GM21367 (cell line): Measurements from ENCODE around the gene DNM1.
A peak's percentile ranks its signal among the peaks of the same experiment; 100 is the strongest.
"Not testable (repeated sequence)": the region's sequence is repeated elsewhere in the genome, so short reads cannot be mapped to it uniquely, and the experiment has no call there.

Source experiments
- ATAC-seq: cut with Tn5 transposase; IDR thresholded peaks from one replicate; pipeline ENCODE4 v1.9.1; 2021; ENCODE audit not compliant: unreplicated experiment

Gene DNM1

GRCh38 chr9:128175726-128176125 is 27.5 kb upstream of the DNM1 start:
- ATAC-seq: no peak

DNA sequence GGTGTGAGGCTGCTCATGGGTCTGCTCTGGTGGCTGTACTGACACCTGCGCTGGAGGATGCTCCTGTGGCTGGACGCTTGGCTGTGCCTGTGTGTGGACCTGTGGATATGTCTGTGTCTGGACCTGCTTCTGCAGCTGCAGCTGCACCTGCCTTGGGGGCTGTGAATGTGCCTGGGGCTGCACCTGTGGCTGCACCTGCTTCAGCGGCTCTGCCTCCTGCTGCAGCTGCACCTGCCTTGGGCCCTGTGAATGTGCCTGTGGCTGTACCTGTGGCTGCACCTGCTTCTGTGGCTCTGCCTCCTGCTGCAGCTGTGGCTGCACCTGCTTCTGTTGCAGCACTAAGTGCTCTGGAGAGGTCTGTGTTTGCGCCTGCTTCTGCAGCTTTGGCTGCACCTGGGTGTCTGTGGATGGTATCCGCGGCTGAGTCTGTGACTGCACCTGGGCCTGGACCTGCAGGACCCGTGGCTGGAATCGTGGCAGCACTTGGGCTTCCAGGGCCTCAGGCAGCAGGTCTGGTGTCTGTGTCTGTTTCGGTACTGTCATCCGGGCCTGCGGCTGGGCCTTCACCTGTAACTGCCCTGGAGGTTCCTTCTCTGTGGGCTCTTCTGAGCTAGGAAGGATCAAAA is 24.3 kb upstream of the DNM1 start:
- no peak for ATAC-seq

DNA sequence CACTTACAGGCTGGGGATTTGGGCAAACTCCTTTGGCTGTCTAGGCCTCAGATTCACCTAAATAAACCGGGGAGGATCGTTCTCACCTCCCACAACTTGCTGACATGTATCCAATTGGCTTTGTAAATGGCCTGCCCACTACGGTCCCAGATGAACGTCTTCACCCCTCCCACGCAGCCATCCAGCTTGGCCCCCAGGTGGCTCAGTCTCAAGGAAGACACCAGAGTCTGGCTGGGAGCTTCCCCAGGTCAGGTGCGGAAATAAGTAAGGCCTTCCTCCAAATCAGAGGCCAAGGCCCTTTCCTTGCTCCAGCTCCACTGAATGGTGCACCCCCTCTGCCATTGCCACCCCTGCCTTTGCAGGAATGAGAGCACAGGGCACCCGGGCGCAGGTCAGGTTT is 23.2 kb upstream of the DNM1 start:
- ATAC-seq: no peak

- ATAC-seq: no peak
These were observed 22.7 kb upstream of the DNM1 start for GRCh38 chr9:128180447-128180846.

DNA sequence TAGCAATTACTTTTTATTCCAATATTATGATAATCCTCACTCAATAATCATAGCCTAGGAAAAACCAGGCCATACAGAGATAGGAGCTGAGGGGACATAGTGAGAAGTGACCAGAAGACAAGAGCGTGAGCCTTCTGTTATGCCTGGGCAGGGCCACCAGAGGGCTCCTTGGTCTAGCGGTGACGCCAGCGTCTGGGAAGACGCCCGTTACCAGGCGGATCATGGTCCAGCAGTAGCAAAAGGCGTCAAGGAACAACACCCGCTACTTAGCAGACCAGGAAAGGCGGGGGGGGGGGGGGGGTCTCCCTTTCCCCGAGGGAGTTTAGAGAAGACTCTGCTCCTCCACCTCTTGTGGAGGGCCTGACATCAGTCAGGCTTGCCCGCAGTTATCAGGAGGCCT is 21.7 kb upstream of the DNM1 start:
- not testable (repeated sequence) for ATAC-seq

DNA sequence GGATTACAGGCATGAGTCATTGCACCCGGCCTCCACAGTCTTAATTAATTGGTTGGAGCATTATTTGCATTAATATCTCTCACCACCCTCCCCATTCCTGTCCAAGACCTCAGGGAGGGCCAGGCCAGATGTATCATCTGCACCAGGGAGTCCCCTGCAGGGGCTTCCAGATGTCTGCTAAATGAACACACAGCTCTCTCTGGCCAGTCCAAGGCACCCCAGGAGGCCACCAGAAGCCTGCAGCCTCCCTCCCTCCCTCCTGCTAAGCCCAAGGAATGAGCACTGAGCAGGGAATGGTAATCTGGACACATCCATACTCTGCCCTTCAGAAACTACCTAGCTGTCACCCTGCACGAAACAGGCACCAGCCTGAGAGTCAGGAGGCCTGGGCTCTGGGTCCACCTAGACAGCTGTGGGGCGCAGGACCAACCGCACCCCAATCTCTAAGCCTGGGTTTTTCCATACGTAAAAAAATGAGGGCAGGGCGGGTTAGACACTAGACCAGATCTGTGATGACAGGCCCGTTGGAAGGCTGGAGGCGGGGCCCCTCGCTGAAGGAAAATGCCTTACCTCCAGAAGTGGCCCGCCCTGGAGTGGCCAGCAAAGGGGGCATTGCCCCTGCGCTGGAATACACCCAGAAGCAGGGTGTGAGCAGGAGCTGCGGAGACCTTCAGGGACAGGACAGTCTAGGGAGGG is 20.1 kb upstream of the DNM1 start:
- no peak for ATAC-seq

GRCh38 chr9:128185979-128186965 is 16.9 kb upstream of the DNM1 start:
- ATAC-seq: no peak

DNA sequence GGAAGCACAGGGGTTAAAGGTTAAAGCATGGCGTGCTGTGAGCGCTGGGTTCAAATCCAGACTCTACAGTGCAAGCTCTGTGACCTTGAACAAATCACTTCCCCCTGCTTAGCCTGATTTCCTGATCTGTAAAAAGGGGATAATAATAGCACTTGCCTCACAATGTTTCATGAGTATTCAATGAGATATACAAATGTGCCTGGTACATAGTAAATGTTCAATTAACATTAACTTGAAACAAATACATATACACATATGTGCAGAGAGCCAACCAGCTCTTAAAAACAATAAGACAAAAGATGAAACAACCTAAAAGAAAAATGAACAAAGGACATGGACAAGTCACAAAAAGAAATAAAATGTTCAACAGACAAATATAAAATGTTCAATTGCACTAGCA is 15.8 kb upstream of the DNM1 start:
- ATAC-seq: no peak

DNA sequence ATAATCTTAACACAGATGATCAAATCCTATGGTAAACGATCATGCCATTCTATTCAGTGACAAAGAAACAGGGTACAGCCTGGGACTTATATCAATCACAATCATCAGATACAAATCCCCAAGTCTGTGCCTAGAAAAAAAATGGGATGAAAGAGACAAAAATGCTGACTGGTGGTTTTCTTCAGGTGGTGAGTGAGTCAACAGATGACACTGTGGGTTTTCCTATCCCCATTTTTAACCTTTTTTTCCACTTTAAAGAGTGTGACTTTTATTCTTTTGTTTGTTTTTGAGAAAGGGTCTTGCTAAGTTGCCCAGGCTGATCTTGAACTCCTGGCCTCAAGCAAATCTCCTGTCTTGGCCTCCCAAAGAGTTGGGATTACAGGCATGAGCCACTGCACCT is 15.0 kb upstream of the DNM1 start:
- ATAC-seq: no peak

- no peak for ATAC-seq
These were observed 13.2 kb upstream of the DNM1 start for GRCh38 chr9:128190013-128190412.

DNA sequence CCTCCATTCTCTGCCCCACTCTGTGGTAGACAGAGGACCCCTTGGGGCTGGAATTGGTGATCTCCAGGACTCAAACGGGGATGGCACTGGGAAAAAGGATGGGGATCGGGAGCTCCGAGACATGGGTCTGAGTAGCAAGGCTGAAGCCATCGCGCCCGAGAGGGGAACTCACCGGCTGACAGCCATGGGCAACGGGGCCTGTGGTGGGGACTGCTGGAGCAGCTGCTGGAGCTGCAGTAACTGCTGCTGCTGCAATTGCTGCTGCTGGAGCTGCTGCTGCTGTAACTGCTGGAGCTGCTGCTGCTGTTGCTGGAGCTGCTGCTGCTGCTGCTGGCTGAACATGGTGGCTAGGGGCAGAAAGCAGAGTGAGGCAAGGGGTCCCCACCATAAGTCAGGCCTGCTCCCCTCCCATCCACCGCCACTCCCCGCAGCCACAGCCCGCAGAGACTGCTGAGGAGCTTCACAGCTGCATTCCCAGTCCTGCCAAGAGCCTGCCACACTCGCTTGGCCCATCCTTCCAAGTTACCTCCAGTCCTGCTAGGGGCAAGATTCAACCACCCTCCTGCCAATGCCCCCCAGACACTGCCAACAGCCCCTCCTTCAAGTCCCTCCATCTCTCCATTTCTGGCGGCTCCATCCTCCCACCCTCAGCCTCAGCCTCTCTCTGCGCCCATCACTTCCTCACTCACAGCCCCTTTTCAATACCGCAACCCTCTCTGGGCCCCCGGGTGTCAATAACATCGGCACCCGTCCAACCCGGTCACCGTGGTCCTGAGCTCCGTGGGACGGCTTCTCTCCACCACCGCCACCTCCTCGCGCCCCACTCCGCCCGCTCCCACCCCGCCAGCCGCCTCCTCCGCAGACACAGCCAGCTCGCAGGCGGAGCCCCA is 12.4 kb upstream of the DNM1 start:
- ATAC-seq: no peak

DNA sequence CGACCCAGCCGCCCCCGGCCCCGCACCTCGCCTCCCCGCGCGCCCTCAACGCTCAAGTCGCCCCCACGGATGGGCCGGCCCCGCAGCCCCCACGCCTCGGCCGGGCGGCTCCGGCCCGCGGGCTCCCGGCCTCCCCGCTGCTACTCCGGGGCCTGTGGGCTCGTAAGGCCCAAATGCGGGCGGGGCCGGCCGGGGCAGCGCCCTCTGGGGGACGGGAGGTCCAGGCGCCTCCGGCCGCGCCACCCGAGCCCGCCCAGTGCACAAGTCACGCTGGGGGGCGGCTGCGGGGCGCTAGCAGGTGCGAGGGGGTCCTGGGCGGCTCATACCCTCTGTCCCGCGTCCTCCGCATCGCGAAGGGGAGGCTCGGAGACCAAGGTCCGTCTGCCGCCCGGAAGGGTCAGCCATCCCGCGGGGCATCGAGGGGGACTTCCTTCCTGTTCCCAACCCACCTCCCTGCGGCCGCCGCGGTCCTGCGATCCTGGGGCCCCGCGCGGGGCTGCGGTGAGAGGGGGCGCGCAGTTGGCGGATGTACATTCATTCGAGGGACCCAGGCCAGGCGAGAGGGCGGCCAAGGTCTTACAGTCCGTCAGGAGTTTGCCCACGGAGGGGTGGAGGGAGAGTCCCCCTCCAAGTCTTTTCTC is 11.7 kb upstream of the DNM1 start, which contains the start of gene CIZ1:
CIZ1 (minus strand) TSS at position 167 of the 641 bp plus-strand sequence. CDS start 715 bp downstream, outside the sequence.
- ATAC-seq: peak; percentile 71

DNA sequence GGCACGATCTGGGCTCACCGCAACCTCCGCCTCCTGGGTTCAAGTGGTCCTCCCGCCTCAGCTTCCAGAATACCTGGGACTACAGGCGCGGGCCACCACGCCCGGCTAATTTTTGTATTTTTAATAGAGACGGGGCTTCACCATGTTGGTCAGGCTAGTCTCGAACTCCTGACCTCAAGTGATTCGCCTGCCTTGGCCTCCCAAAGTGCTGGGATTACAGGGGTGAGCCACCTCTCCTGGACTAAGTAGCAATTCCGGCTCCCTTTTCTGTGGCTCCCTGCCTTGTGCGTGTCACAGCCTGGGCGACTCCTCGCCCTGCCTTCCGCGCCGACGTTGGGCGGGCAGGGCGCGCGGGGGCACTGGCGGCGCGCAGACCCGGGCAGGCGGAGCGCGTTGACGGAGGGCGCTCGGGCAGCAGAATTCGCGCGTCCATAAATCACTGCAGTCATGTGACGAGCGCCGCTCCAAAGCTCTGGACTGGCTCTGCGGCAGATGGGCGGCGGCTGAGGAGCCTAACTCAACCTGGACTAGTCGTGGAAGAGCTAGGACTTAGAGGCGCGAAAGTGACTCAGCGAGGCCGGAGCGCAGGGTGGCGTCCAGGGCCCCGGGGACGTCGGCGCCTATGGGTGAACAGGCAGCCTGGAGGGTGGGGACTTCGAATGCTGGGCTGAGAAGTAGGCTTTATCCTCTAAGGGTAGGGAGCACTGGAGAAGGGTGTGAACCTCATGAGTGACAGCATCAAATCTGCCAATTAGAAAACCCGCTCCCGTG is 10.4 kb upstream of the DNM1 start:
- no peak for ATAC-seq

GRCh38 chr9:128193469-128194096 is 9.6 kb upstream of the DNM1 start:
- ATAC-seq: no peak

DNA sequence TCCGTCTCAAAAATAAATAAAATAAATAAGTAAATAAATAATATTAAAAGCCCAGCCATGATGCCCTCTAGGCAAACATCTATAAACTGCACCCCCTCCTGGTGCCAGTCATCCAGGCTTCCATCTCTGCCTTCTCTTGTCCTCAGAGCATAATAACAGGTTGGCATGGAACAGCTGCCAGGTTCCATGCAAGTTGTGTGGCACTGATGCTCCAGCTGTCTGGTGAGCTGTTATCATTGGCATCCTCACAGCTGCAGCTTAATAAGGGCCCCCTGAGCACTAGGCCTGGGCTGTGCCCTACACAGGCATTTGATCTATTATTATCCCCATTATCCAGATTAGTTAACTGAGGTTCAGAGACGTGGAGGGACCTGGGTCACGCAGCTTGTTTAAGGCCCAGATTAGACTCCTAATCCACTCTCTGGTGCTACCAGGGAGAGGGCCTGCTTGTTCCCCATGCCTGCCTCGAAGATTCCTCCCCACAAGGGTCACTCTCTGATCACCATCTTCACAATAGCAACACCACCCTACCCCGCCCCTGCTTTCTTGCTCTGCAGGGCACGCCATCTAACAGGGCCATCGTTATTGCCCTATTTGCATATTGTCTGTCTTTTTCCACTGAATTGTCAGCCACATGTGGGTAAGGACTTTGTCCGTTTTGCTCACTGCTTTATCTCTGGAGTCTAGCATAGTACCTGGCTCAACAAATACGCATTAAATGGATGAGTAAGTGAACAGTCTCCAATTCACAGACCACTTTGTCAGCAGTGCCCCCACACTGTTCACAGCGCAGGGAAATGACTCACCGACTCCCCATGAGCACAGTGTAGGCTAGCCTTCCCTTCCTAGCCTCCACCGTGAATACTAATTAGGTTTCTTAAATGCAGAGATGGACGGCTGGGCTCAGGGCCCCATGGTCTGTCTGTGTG is 1.5 kb upstream of the DNM1 start:
- ATAC-seq: no peak

- no peak for ATAC-seq
These were observed 543 bp upstream of the DNM1 start for GRCh38 chr9:128202648-128203023.

GRCh38 chr9:128203707-128204551 is 750 bp downstream of the DNM1 start:
- no peak for ATAC-seq
